Dermis microvascular lymphatic vessel endothelial cell (primary cell): ENCODE data around the gene FBN3. TPM values are rescaled to one million over a fixed set of nuclear protein-coding genes. Genes with fewer than 3 reads are reported as not detected.

Experiments used
- DNase-seq, 2 donors: peaks; one replicate each; pipeline versions ENCODE4 v3.0.0 to v3.0.0-alpha.2; 2010; ENCODE audit warnings: low read depth in 2 of 2
- total RNA-seq: library from RNA; depleted of rRNA; stranded (reverse); fragments of >200 nt; gene quantifications from 2 replicates; pipeline ENCODE4 v1.2.1, GENCODE V29; 2014

The FBN3 gene
- total RNA-seq, 1 donor from 2014 or later = not detected

DNA sequence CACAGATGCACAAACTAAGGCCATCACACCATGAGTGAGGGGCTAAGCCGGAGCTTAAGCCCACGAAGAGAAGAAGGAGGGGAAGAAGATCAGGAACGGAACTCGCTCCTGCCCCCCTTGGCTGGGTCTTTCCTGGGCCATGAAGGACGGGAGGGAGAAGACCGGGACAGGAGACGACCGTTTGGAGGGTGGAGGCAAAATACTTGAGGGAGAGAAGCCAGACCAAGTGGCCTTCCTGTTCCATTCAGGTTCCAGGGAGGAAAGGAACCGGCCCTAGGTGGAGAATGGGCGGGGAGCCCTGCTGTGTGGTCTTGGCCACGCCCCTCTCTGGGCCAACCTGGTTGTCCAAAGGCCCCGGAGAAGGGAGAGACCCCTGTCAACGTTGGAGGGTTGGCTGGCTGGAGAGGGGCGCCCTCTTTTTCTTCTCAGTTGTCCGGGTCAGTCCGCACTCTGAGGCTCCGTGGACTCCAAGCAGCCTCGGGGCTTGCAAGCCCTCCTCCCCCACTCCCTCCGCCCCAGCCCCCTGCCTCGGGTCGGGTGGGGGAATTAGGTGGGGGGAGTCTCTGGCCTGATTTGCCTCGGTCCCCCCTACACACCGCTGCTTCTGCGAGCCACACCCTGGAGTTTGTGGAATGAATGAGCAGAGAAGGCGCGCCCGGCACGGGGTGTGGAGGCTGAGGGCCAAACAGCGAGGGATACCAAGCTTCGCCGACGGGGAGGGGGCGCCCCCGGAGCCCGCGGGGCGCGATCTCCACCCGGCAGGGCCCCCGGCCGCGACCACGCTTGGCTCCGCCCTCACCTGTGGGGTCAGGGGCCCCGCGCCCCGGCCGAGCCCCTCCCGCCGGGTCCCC is 757 bp downstream of the FBN3 start:
- DNase-seq = no peak

DNA sequence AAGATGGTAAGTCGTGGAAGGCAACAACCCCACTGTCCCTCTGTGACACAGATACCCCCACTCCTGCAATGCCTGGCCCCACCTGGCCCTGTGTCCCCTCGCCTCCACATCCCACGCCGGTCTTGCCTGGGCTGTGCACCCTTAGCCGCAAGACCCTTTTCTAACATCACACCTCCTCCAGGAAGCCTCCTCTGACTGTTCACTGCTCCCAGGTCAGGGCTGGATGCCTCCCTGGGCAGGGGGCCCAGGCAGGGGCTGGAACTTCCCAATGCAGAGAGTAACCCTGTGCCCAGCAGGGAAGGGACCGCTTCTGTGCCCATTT is 1.3 kb downstream of the FBN3 start:
- no peak for DNase-seq

DNA sequence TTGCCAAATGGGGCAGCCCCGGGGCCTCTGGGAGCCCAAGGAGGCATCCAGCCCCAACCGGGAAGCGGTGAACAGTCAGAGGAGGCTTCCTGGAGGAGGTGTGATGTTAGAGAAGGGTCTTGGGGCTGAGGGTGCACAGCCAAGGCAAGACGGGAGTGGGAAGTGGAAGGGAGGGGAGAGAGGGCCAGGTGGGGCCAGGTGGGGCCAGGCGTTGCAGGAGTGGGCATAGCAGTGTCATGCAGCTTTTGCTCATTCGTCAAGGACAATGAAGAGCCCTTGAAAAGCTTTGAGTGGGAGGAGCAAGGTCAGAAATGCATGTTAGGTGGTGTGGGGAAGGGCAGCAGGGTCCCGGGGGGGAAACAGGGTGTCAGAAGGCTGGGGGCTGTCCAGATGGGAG is 1.8 kb downstream of the FBN3 start:
- no peak for DNase-seq

DNA sequence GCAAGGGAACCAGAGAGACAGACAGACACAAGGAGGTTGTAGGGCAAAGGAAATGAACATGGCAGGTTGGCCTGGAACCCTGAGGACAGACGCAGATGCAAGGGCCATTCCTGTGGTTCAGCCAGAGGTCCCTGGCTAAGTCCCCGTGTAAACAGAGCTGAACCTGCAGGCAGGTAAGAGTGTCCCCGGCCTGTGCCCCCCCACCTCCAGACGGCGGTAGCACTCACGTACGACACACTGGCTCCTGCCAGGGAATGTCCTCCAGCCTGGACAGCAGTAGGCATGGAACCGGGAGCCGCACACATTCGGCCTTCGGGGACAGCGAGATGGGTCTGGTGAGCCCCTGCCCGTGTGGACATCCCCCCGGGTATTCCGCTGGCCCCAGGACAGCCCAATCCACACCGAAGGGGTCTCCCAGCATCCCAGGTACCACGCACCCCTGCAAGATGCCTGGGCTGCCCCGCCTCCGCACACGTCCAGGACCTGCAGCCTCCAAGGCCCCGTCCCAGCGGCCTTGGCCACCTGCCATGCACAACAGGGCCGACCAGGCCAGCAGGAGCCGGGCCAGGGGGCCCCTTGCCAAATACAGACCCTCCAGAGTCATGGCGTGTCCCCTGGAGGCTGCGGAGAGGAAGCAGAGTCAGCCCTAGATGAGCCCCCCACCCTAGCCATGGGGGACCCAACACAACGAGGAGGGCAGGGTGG is 2.4 kb downstream of the FBN3 start:
- DNase-seq = no peak

DNA sequence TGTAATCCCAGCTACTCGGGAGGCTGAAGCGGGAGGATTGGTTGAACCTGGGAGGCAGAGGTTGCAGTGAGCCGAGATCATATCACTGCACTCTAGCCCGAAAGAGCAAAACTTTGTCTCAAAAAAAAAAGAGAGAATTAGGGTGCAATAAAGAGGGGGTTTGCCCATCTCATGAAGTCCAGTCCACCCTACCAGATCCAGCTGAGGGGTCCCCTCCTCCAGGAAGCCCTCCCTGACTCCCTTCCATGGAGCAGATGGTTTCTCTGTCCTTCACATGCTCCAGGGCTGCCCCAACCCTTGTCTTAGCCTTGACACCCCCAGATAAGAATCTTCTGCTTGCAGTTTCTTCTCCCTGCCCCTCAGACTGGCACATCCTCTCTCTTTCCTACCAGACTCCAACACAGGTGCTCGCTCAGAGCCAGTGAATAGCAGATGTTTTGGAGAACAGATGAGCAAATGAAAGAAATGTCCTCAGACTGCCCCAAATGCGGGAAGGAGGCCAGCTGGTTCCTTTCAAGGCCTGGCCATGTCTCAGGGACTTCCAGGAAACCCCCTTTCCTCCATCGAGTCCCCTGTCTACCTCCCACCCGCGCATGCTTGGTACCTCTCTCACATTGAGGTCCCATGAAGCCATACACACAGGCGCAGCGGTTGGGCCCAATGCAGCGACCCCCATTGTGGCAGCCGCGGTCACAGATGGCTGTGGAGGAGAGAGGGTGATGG is 5.0 kb downstream of the FBN3 start:
- DNase-seq = no peak

DNA sequence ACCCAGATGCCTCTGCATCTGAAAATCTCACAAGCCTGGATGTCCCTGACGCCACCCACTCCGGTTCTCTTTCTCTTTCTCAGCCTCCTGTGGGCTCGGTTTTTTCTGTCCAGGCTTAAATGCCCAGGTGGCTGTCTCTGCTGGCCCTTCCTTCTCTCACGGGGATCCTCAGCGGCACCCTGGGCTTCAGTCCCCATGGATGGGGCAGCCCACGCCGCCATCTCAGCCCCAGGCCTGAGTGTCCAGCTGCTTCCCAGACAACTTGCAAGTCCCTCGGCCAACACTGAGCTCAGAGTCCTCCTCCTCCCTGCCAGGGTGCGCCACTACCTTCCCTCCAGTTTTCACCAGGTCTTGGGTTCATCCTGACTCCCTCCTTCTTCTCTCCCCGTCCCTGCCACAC is 6.4 kb downstream of the FBN3 start:
- DNase-seq = no peak

DNA sequence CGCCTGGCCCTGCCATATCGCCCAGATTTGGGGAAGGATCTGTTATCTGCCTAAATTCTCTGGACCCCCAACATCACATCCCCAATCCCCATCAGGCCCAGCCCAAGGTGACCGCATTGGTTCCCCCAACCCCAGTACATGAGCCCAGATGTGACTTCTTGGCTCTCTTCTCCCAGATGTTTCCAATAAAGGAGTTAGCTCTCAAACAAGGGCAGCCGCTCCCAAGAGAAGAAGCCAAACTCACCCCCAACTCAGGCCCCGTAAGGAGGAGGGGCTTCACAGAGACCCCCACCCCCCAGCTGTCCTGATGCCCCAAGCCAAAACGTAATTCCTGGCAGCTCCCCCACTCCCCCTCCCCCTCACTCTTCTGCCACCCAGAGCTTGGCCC is 6.9 kb downstream of the FBN3 start:
- no peak for DNase-seq

DNA sequence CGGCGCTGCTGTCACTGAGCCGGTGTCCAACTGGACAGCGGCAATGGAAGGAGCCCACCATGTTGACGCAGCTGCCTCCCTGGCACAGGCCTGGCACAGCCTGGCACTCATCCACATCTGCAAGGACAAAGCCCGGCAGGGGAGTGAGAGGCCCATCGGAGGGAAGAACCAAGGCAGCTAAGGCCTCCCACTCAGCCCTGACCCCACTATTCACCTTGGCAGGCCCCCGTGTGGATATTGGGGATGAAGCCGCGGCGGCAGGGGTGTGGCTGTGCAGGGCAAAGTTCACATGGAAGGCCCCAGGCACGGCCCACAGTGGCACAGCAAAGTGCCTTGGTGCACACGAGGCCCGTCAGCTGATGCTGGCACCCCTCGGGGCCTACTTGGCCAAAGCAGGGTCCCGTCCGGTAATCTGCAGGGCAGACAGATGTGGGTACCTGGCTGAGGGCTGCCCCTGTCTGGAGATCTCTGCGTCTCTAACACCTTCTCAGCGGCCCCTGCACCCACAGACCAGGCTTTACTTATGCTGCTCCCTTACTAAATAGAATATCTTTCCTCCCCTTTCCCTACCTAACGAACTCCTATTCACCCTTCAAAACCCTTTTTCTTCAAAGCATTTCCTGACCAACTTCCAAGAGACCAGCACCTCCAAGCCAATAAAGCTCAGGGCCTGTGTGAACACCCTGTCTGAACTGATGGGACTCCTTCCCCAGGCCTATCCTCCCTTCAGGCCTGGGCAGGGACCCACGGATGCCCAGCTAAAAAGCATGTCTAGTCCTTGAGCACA is 7.5 kb downstream of the FBN3 start:
- no peak for DNase-seq

DNA sequence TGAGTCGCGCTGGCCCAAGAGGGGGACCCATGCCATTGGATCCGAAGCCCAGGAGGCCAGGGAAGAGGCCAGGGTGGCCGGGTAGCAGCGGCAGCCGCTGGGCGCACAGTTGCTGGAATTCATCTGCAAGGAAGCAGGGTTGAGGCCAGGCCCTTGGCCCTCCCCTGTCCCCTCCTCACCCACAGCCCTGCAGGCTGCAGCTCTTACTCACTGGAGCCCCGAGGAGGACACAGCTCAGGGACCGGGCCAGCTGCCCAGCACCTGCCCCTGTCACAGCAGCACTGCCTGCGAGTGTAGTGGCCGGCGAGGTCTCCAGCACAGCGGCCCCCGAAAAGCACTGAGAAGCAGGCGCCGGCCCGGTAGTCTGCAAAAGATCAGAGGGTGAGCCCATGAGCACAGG is 11.2 kb downstream of the FBN3 start:
- DNase-seq = no peak

DNA sequence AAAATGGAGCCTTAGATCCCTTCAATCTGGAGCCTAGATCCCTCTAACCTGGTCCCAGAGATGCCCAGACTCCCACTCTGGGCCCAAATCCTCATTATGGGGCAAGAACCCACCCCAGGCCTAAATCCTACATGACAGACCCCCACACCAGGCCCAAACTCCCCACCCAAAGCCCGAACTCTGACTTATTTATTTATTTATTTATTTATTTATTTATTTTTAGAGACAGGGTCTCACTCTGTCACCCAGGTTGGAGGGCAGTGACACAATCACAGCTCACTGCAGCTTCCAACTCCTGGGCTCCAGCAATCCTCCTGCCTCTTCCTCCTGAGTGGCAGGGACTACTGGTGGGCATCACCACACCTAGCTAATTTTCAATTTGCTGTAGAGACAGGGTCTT is 12.0 kb downstream of the FBN3 start:
- no peak for DNase-seq

DNA sequence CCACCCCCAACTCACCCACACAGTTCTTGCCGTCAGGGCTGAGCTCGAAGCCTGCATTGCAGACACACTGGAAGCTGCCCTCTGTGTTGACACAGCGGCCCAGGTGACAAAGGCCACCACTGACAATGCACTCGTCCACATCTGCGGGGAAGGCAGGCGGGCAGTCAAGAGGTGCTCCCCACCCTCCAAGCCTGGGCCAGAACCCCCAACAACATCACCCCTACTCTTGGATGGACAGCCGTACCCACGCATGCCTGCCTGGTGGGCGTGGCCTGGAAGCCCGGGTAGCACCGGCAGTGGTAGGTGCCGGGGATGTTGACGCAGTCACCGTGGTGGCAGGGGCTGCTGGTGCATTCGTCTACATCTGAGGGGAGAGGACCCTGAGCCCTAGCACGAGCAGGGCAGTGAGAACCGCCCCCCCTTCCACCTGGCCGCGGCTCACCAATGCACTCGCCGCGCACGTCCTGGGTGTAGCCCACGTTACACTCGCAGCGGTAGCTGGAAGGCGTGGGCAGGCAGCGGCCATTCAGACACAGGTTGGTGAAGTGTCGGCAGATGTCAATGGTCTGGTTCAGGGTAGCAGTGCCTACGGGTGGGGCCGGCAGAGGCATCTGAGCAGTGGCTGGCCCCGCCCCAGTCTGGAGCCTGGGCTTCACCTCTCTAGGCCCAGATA is 13.3 kb downstream of the FBN3 start:
- no peak for DNase-seq

DNA sequence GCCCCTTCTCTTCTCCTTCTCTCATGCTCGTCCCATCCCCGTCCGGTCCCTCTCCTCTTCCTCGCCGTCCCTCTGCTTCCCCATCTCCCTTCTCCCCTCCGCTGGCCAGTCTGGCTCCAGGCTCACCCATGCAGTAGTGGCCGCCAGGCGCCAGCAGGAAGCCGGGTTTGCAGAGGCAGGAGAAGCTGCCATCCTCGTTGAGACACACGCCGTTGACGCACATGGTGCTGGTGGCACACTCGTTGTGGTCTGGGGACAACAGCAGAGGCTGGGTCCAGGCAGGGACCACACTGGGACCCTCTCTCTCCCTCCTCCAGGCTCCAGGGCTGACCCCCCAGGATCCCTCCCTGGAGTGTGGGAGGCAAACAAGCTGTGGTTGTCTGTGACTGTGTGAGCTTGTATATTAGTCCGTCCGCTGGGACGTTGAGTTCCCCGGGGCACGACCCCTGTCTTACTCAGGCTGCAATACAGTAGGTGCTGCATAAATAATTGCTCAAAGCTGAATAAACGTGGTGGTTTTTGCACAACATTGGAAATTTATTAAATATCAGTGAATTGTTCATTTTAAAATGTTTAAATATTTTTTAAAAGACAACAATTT is 16.4 kb downstream of the FBN3 start:
- no peak for DNase-seq

DNA sequence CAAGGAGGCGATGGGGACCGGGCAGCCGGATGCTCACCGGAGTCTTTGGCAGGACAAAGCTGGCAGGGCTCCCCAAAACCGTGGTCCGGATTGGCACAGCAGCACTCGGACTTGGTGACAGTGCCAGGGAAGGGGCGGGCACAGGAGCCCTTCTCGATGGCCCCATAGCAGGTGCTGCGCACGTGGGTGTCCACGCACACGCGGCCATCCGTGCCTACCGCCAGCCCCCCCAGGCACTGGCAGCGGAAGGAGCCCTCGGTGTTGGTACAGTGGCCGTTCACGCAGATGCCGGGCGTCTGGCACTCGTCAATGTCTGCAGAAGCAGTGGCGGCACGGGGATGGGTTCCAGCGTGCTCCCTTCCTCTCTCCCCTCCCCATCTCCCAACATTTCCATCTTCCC is 17.9 kb downstream of the FBN3 start:
- no peak for DNase-seq

DNA sequence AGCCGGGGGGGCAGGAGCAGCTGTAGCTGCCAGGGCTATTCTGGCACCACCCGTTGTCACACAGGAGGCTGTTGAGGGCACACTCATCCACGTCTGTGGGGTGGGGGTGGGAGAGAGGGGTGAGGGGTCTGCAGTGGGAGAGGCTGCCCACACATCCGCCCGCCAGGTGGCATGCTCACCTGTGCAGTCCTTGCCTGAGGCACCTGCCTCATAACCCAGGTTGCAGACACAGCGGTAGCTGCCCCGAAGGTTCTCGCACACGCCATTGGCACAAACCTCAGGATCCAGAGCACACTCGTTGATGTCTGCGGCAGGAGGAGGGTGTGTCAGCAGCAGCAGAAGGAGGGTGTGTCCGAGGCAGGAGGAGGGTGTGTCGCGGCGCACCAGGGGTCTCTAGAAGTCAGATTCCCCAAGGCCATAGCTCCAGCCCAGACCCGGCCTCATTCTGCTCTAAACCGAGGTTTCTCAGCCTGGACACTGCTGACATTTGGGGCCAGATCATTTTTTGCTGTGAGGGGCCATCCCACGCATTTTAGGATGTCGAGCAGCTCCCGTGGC is 20.3 kb downstream of the FBN3 start:
- no peak for DNase-seq

DNA sequence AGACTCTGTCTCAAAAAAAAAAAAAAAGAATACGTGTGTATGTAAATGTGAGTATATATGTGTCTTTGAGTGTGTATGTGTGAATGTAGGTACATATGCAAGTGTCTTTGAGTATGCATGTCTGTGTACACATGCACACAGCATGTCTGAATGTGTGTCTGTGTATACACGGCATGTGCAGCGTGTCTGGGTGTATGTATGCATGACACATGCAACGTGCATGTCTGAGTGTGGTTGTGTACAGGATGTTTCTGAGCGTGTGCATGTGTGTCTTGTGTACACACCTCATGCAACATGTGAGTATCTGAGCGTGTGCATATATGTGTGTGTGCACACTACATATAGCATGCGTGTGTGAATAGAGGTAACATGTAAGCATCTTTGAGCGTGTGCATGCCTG is 20.8 kb downstream of the FBN3 start:
- DNase-seq = no peak

DNA sequence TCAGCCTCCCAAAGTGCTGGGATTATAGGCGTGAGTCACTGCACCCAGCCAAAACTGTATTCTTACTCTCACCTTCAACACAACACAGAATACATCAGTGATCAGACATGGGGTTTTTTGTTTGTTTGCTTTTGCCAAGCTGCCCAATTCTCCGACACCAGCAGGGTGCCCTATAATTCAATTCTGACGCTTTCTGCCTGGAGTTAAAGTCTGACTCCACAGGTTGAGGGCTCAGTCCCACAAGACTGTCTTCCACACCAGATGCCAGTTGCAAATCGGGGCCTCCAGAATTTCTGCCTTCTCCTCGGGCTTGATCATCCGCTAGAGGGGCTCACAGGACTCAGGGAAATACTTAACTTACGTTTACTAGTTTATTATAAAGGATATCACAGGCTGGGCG is 22.1 kb downstream of the FBN3 start:
- DNase-seq = no peak

DNA sequence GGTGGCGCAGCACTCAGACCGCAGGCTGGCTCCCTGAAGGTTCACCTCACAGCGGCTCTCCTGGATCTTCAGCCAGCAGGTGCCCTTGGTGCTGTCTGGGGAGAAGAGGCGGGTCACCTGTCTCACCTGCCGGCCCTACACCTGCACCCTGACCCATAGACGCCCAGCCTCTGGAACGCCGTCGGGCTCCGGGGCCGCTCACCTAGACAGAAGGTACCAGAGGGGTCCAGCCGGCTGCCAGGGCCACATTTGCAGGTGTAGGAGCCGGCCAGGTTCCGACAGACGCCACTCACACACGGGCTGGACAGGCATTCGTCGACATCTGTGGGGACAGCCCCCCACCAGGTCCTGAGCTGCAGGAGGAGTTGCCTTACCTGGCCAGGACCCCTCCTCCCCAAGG is 22.9 kb downstream of the FBN3 start:
- no peak for DNase-seq

DNA sequence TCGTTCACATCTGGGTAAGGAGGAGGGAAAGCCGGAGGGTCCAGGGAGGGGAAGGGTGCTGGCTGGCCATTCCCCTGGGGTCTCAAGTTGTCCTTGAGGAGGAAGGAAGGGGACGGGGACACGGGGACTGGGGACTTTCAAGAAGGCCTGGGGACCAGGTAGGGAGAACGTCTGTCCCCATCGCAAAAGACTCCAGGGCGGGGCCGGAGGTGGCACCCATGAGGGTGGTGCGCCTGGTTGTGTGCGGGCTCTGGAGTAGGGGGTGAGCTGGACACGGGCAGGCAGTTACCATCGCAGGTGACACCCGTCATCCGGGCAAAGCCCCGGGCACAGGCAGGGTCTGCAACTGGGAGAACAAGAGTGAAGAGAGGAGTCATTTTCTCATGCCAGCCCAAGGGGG is 23.4 kb downstream of the FBN3 start:
- DNase-seq = no peak

DNA sequence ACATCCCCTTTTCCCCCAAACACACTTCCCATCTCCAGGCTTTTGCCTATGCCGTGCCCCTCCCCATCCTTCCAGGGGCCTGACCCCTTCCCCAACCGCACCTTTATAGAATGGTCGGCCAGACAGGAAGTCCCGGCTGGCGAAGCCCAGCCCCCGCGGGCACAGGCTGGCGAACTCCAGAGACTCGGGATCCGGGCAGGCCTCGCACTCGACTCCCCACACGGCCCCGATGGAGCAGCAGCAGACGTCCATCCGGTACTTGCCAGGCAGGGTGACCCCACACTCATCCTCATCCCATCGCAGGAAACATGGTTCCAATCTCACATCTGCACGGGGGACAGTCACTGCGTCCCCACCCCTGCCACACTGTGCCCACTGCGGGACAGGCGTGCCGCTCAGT is 25.7 kb downstream of the FBN3 start:
- no peak for DNase-seq

DNA sequence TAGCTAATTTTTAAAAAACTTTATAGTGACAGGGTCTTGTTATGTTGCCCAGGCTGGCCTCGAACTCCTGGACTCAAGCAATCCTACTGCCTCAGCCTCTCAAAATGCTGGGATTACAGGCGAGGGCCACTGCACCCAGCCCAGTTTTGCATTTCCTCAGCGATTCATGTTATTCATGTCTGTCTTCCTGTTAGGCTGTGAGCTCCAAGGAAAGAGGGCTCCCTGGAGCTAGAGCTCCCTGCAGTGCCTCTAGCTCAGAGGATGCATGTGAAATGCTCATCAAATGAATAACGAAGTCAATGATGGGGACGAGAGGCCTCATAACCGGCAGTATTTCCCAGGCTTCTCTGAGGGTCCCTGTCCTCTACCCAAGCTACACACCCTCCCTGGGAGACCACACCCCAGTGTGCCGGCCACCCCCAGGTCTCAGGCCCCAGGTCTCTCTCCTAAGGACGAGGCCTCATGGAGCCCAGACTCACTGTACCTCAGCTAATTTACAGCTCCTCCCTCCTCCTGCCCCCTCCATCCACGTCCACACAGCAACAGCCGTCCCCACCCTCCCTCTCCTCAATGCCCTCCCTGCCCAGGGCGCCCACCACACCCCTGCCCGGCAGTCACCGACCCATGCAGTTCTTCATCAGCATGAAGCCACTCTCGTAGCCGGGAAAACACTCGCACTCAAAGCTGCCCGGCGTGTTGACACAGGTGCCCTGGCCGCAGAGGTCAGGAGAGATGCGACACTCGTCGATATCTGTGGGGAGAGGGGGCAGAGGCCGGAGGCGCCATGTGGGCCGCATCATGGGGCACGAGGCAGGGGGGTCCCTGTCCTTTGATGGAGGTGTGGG is 28.5 kb downstream of the FBN3 start:
- no peak for DNase-seq
